Stimulated activated CD4-positive, alpha-beta T cell treated with anti-CD3 and anti-CD28 coated beads, Interleukin-1b, Interleukin-23, amount 100 ng/mL, for 4 hours (primary cell): Measurements from ENCODE around the gene NRAP.

Experiments
- DNase-seq, 2 donors: peaks; one replicate each; pipeline ENCODE4 v3.0.0-alpha.2; 2020; ENCODE audit warnings: low read depth in 2 of 2

Gene NRAP

GRCh38 chr10:113560071-113560470, 103.8 kb downstream of the NRAP start:
- DNase-seq = no peak

- no peak for DNase-seq
Measured at GRCh38 chr10:113557903-113558321, 105.9 kb downstream of the NRAP start.

- no peak for DNase-seq
Measured at GRCh38 chr10:113557424-113557862, 106.4 kb downstream of the NRAP start.

GRCh38 chr10:113555751-113556150, 108.1 kb downstream of the NRAP start:
- no peak for DNase-seq

GRCh38 chr10:113555245-113555644, 108.6 kb downstream of the NRAP start:
- DNase-seq = no peak

GRCh38 chr10:113554214-113554613, 109.6 kb downstream of the NRAP start:
- no peak for DNase-seq

GRCh38 chr10:113553149-113553548, 110.7 kb downstream of the NRAP start:
- DNase-seq = no peak

GRCh38 chr10:113552701-113553100, 111.1 kb downstream of the NRAP start, which contains the start of gene HABP2:
Gene HABP2, plus strand, starts transcription at chr10:113553053. Its CDS starts 69 bp downstream, at chr10:113553122.
- no peak for DNase-seq

- DNase-seq = no peak
Measured at GRCh38 chr10:113552014-113552413, 111.8 kb downstream of the NRAP start.

- no peak for DNase-seq
Measured at GRCh38 chr10:113550365-113550764, 113.5 kb downstream of the NRAP start.

GRCh38 chr10:113549856-113550255, 114.0 kb downstream of the NRAP start:
- DNase-seq = no peak

GRCh38 chr10:113547426-113547825, 116.4 kb downstream of the NRAP start:
- no peak for DNase-seq

- no peak for DNase-seq
Measured at GRCh38 chr10:113544392-113544791, 119.4 kb downstream of the NRAP start.

GRCh38 chr10:113543107-113543955, 120.5 kb downstream of the NRAP start:
- no peak for DNase-seq

GRCh38 chr10:113541549-113541927, 122.3 kb downstream of the NRAP start:
- no peak for DNase-seq

GRCh38 chr10:113540845-113541548, 122.8 kb downstream of the NRAP start:
- DNase-seq = no peak

- no peak for DNase-seq
Measured at GRCh38 chr10:113539789-113540188, 124.1 kb downstream of the NRAP start.
